ENCODE data around the gene DIO3. TPM values are rescaled to one million over a fixed set of nuclear protein-coding genes. Genes with fewer than 3 reads are reported as not detected.

The DIO3 gene
- total RNA-seq, 1 experiment from 2014 or later: not detected

GRCh38 chr14:101543814-101544213 lies 17.5 kb upstream of the DIO3 start:
- no peak overlapping the region for H3T11ph ChIP-seq (ENCODE audit: low read length)
- Mint-ChIP-seq H3K4me3 (no peak overlapping the region), H3K4me1 (peaks cover 3 to 10% of the 10 kb centered on the region in 2 experiments; a peak in 3 of 4 replicates), H3K36me3 (ENCODE audit: insufficient read depth in 1 of 3, low read depth in 3 of 3) (peaks cover 0 to 6% (median 2%) of the 10 kb centered on the region in 3 experiments; a peak in 3 of 7 replicates), H3K9me3 (peaks cover 7 to 12% of the 10 kb centered on the region in 2 experiments), H3K27ac (no peak overlapping the region), H3K27me3 (ENCODE audit: low read depth) (peaks cover 32% of the 10 kb centered on the region)
- H3K4me2 ChIP-seq (ENCODE audit: insufficient read depth, insufficient read length, low read length): no peak overlapping the region
- no peak overlapping the region for H2AFZ ChIP-seq (ENCODE audit: low read length)
- no peak overlapping the region for H4K5ac ChIP-seq (ENCODE audit: insufficient read length, low read depth, low read length)
- H2AK5ac ChIP-seq (ENCODE audit: insufficient read length, low read length): no peak overlapping the region
- no peak overlapping the region for H2BK120ac ChIP-seq (ENCODE audit: low read depth, low read length, poor library complexity, severe bottlenecking)
- H3K23me2 ChIP-seq (ENCODE audit: insufficient read length, low read depth, low read length, poor library complexity, severe bottlenecking): no peaks in the 10 kb centered on the region
- H4K20me1 ChIP-seq (ENCODE audit: control insufficient read depth, insufficient read depth, insufficient read length): no peaks in the 10 kb centered on the region
- H3K56ac ChIP-seq (ENCODE audit: insufficient read length, low read depth, low read length): no peak overlapping the region
- no peaks in the 10 kb centered on the region for H3K79me1 ChIP-seq (ENCODE audit: insufficient read depth, low read depth, low read length, poor library complexity, severe bottlenecking)
- H3K27ac ChIP-seq (ENCODE audit: insufficient read length, low read depth, low read length): no peak overlapping the region
- no peak overlapping the region for H2BK15ac ChIP-seq (ENCODE audit: low read depth, low read length)
- H2BK20ac ChIP-seq (ENCODE audit: low read depth, low read length, poor library complexity, severe bottlenecking): no peak overlapping the region
- no peaks in the 10 kb centered on the region for H3K27me3 ChIP-seq (ENCODE audit: insufficient read depth, low read length)
- H3K9ac ChIP-seq (ENCODE audit: extremely low read depth, insufficient read length, low read length): no peak overlapping the region
- H4K8ac ChIP-seq (replicated peaks; ENCODE audit: insufficient read length, low read depth, low read length): no peak overlapping the region
- H3K4ac ChIP-seq (ENCODE audit: low read depth, low read length): no peak overlapping the region
- WGBS (ENCODE audit: extremely low coverage, insufficient read length, low lambda C conversion rate): no CpG with 5 or more reads among the region's 16 CpGs
- no peaks in the 10 kb centered on the region for H3K79me2 ChIP-seq (ENCODE audit: insufficient read depth, low read length)
- TF ChIP-seq, protein P1, sequence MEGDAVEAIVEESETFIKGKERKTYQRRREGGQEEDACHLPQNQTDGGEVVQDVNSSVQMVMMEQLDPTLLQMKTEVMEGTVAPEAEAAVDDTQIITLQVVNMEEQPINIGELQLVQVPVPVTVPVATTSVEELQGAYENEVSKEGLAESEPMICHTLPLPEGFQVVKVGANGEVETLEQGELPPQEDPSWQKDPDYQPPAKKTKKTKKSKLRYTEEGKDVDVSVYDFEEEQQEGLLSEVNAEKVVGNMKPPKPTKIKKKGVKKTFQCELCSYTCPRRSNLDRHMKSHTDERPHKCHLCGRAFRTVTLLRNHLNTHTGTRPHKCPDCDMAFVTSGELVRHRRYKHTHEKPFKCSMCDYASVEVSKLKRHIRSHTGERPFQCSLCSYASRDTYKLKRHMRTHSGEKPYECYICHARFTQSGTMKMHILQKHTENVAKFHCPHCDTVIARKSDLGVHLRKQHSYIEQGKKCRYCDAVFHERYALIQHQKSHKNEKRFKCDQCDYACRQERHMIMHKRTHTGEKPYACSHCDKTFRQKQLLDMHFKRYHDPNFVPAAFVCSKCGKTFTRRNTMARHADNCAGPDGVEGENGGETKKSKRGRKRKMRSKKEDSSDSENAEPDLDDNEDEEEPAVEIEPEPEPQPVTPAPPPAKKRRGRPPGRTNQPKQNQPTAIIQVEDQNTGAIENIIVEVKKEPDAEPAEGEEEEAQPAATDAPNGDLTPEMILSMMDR (conservative IDR thresholded peaks at IDR 0.05): no peak
- H3K18ac ChIP-seq (ENCODE audit: insufficient read length, low read depth, low read length): no peak overlapping the region
- H3K23ac ChIP-seq (ENCODE audit: insufficient read length, low read depth, low read length): no peak overlapping the region
- no peak overlapping the region for H2BK5ac ChIP-seq (ENCODE audit: insufficient read length, low read length)
- peaks cover 6% of the 10 kb centered on the region for H3K9me3 ChIP-seq (ENCODE audit: control insufficient read depth, low read depth, low read length)
- H3K4me1 ChIP-seq (ENCODE audit: insufficient read depth, low read length): no peaks in the 10 kb centered on the region
- DNase-seq: no peak
- H3K14ac ChIP-seq (ENCODE audit: insufficient read depth, low read length): no peak overlapping the region
- no peak overlapping the region for H2BK12ac ChIP-seq (ENCODE audit: insufficient read length, low read depth, low read length)
- H4K91ac ChIP-seq (ENCODE audit: insufficient read length, low read depth, low read length): no peak overlapping the region

Data from H9 (cell line).